GM23338 (cell line): ENCODE results near the gene LSP1. TPM values are rescaled to one million over a fixed set of nuclear protein-coding genes. Genes with fewer than 3 reads are reported as not detected.

Experiments
- ATAC-seq: fragments of 200-7000 bp; cut with Tn5 transposase; 3 replicates; pipeline ENCODE4 v1.9.1; 2020
- DNase-seq: peaks from one replicate; pipeline ENCODE4 v3.0.0-alpha.2; 2015; ENCODE audit warnings: low spot score
- H2AFZ ChIP-seq: fragments of 200-600 bp; sonication (generic); 2 replicates; pipeline ENCODE4 v1.8.0; 2016; ENCODE audit warnings: antibody characterized with exemption, mild to moderate bottlenecking, moderate library complexity
- H3F3A ChIP-seq: fragments of 200-600 bp; sonication (generic); replicated peaks from 2 replicates; pipeline ENCODE4 v1.8.0; 2017; ENCODE audit warnings: antibody characterized with exemption, mixed run types, low read depth
- H3K27ac ChIP-seq: fragments of 200-600 bp; sonication (generic); 2 replicates; pipeline ENCODE4 v1.6.1; 2016; ENCODE audit warnings: low read depth
- H3K27me3 ChIP-seq: fragments of 200-600 bp; sonication (generic); 2 replicates; pipeline ENCODE4 v1.8.0; 2016; ENCODE audit warnings: mild to moderate bottlenecking, mixed run types, moderate library complexity; ENCODE audit not compliant: insufficient read depth
- H3K36me3 ChIP-seq: fragments of 200-600 bp; sonication (generic); 2 replicates; pipeline ENCODE4 v1.8.0; 2016; ENCODE audit warnings: mild to moderate bottlenecking; ENCODE audit not compliant: insufficient read depth
- H3K4me1 ChIP-seq: fragments of 200-600 bp; sonication (generic); 2 replicates; pipeline ENCODE4 v1.8.0; 2016; ENCODE audit warnings: mild to moderate bottlenecking, moderate library complexity; ENCODE audit not compliant: insufficient read depth
- H3K4me2 ChIP-seq: fragments of 200-600 bp; sonication (generic); 2 replicates; pipeline ENCODE4 v1.7.1; 2017; ENCODE audit warnings: mixed run types
- H3K4me3 ChIP-seq: fragments of 200-600 bp; sonication (generic); 2 replicates; pipeline ENCODE4 v1.6.1; 2016; ENCODE audit warnings: mixed run types
- H3K79me2 ChIP-seq: fragments of 200-600 bp; sonication (generic); replicated peaks from 2 replicates; pipeline ENCODE4 v1.8.0; 2017; ENCODE audit warnings: mild to moderate bottlenecking; ENCODE audit not compliant: insufficient read depth
- H3K9me2 ChIP-seq: fragments of 200-600 bp; sonication (generic); 2 replicates; pipeline ENCODE4 v1.8.0; 2017; ENCODE audit not compliant: insufficient read depth
- H4K20me1 ChIP-seq: fragments of 200-600 bp; sonication (generic); replicated peaks from 2 replicates; pipeline ENCODE4 v1.8.0; 2017; ENCODE audit warnings: mild to moderate bottlenecking; ENCODE audit not compliant: insufficient read depth
- H3K27ac Mint-ChIP-seq: 2 replicates; pipeline ENCODE4 v1.8.0; 2020; ENCODE audit warnings: inconsistent platforms, mild to moderate bottlenecking, moderate library complexity, mixed read lengths
- H3K27me3 Mint-ChIP-seq: 3 replicates; pipeline ENCODE4 v1.8.0; 2022; ENCODE audit warnings: low read depth, mild to moderate bottlenecking, moderate library complexity, mixed read lengths, inconsistent platforms; ENCODE audit not compliant: insufficient read depth, poor library complexity
- H3K36me3 Mint-ChIP-seq: 3 replicates; pipeline ENCODE4 v1.8.0; 2021; ENCODE audit warnings: low read depth, mild to moderate bottlenecking, inconsistent platforms, moderate library complexity, mixed read lengths
- H3K4me1 Mint-ChIP-seq: 3 replicates; pipeline ENCODE4 v1.8.0; 2020; ENCODE audit warnings: mild to moderate bottlenecking, inconsistent platforms, mixed read lengths
- H3K4me3 Mint-ChIP-seq: 3 replicates; pipeline ENCODE4 v1.8.0; 2021; ENCODE audit warnings: moderate library complexity, mild to moderate bottlenecking, inconsistent platforms, mixed read lengths
- H3K9me3 Mint-ChIP-seq: 3 replicates; pipeline ENCODE4 v1.8.0; 2020; ENCODE audit warnings: moderate library complexity, mild to moderate bottlenecking, inconsistent platforms, mixed read lengths
- CREB1 ChIP-seq: fragments of 250-450 bp; sonication (Bioruptor Pico); IDR thresholded peaks from 2 replicates; pipeline ENCODE4 v1.5.0; 2020; ENCODE audit warnings: low read depth, mild to moderate bottlenecking, moderate library complexity
- CTCF ChIP-seq, 2 experiments: fragments of 200-600 bp in 1 of 2; sonication (generic) in 1 of 2; conservative IDR thresholded peaks; 2 replicates each; pipeline versions ENCODE4 v1.5.1 to v1.6.1; 2016 to 2017; ENCODE audit warnings: antibody characterized with exemption in 2 of 2, low read depth in 2 of 2, mild to moderate bottlenecking in 2 of 2, moderate library complexity in 1 of 2
- ETS1 ChIP-seq: IDR thresholded peaks from 2 replicates; pipeline ENCODE4 v1.6.1; 2016; ENCODE audit warnings: antibody characterized with exemption
- EZH2 ChIP-seq: fragments of 200-600 bp; sonication (generic); IDR thresholded peaks from one replicate; pipeline ENCODE4 v1.8.0; 2017; ENCODE audit warnings: antibody characterized with exemption, mild to moderate bottlenecking, low read depth; ENCODE audit not compliant: unreplicated experiment
- EZH2phosphoT487 ChIP-seq: fragments of 200-600 bp; sonication (generic); IDR thresholded peaks from one replicate; pipeline ENCODE4 v1.8.1; 2018; ENCODE audit warnings: antibody characterized with exemption; ENCODE audit not compliant: unreplicated experiment
- JUNB ChIP-seq: IDR thresholded peaks from one replicate; pipeline ENCODE4 v1.6.1; 2016; ENCODE audit warnings: antibody characterized with exemption; ENCODE audit not compliant: unreplicated experiment
- NANOG ChIP-seq: IDR thresholded peaks from 2 replicates; pipeline ENCODE4 v1.6.1; 2016; ENCODE audit warnings: antibody characterized with exemption, borderline replicate concordance
- STAT1 ChIP-seq: IDR thresholded peaks from one replicate; pipeline ENCODE4 v1.6.1; 2016; ENCODE audit warnings: antibody characterized with exemption; ENCODE audit not compliant: unreplicated experiment
- ZNF331 ChIP-seq: fragments of 250-450 bp; sonication (Bioruptor Pico); IDR thresholded peaks from 2 replicates; pipeline ENCODE4 v1.5.0; 2020; ENCODE audit warnings: low read depth, mild to moderate bottlenecking, moderate library complexity
- ZNF462 ChIP-seq: fragments of 250-450 bp; sonication (Bioruptor Pico); IDR thresholded peaks from 2 replicates; pipeline ENCODE4 v1.5.0; 2020; ENCODE audit warnings: mild to moderate bottlenecking, moderate library complexity
- polyA plus RNA-seq: library from polyadenylated mRNA; unstranded; fragments of >200 nt; fragmentation: Nextera tagmentation; extraction: Ambion mirVana; gene quantifications from 2 replicates; pipeline ENCODE4 v1.2.1, GENCODE V29; 2016
- total RNA-seq: library from RNA; depleted of rRNA; stranded (reverse); fragments of >200 nt; shearing (Covaris generic); gene quantifications from 2 replicates; pipeline ENCODE4 v1.2.3, GENCODE V29; 2014

LSP1 gene
- total and polyA plus RNA-seq, 2 experiments from 2014 or later: 0.84 TPM; not detected in 1

- no peak for TF ChIP-seq ZNF462 (CRISPR knock-in tag)
- no peak for TF ChIP-seq CREB1 (CRISPR knock-in tag)
- no peak for TF ChIP-seq ETS1
Observed at GRCh38 chr11:1843796-1844195, 9.1 kb upstream of the LSP1 start (continued).

- Histone ChIP-seq H2AFZ (no peak overlapping the region), H4K20me1 (no peaks in the 10 kb centered on the region), H3F3A (no peaks in the 10 kb centered on the region), H3K4me1 (no peaks in the 10 kb centered on the region), H3K4me2 (no peak overlapping the region), H3K36me3 (no peaks in the 10 kb centered on the region), H3K27me3 (no peaks in the 10 kb centered on the region), H3K9me2 (no peaks in the 10 kb centered on the region), H3K79me2 (no peaks in the 10 kb centered on the region), H3K27ac (no peak overlapping the region), H3K4me3 (no peak overlapping the region)
- Mint-ChIP-seq H3K4me1 (no peaks in the 10 kb centered on the region), H3K36me3 (no peaks in the 10 kb centered on the region), H3K9me3 (no peaks in the 10 kb centered on the region; the same call in 2 of the 3 replicates), H3K27ac (no peak overlapping the region), H3K27me3 (peaks cover 7% of the 10 kb centered on the region), H3K4me3 (no peak overlapping the region)
- DNase-seq: no peak
- TF ChIP-seq EZH2phosphoT487 (no peak), CTCF (conservative IDR thresholded peaks at IDR 0.05; ENCODE audit: low read depth in 2 of 2) (no peak), STAT1 (no peak), ETS1 (no peak), CREB1 (CRISPR knock-in tag) (no peak), ZNF331 (CRISPR knock-in tag) (no peak), NANOG (no peak), EZH2 (no peak), JUNB (no peak)
- no peak for ATAC-seq
Observed at GRCh38 chr11:1844221-1845094, 8.4 kb upstream of the LSP1 start.
